Liver (tissue), 3 donors: ENCODE data around the gene DIPK1C.

Source experiments
- ATF3 ChIP-seq: IDR thresholded peaks from 2 replicates; pipeline ENCODE4 v1.6.1; 2016; ENCODE audit warnings: antibody characterized with exemption
- CTCF ChIP-seq: fragments of 150-350 bp; IDR thresholded peaks from 2 replicates; pipeline ENCODE4 v1.5.1; 2017; ENCODE audit warnings: improper control_type of control experiment, low read depth, low read length; ENCODE audit not compliant: missing input control
- EGR1 ChIP-seq, 2 donors: IDR thresholded peaks; 2 replicates each; pipeline ENCODE4 v1.6.1; 2016 to 2018; ENCODE audit warnings: antibody characterized with exemption in 2 of 2, low read depth in 2 of 2
- GABPA ChIP-seq, 2 donors: IDR thresholded peaks in 1 of 2; conservative IDR thresholded peaks in 1 of 2; 2 replicates each; pipeline ENCODE4 v1.6.1; 2016; ENCODE audit warnings: antibody characterized with exemption in 2 of 2, mild to moderate bottlenecking in 1 of 2, moderate library complexity in 1 of 2
- JUND ChIP-seq, 2 donors: IDR thresholded peaks; 2 replicates each; pipeline ENCODE4 v1.6.1; 2016; ENCODE audit warnings: antibody characterized with exemption in 2 of 2
- MAX ChIP-seq: IDR thresholded peaks from 2 replicates; pipeline ENCODE4 v1.6.1; 2016; ENCODE audit warnings: antibody characterized with exemption
- NR2F2 ChIP-seq: IDR thresholded peaks from 2 replicates; pipeline ENCODE4 v1.6.1; 2016; ENCODE audit warnings: antibody characterized with exemption
- RAD21 ChIP-seq, 2 donors: IDR thresholded peaks; 2 replicates each; pipeline ENCODE4 v1.6.1; 2016; ENCODE audit warnings: antibody characterized with exemption in 2 of 2, mild to moderate bottlenecking in 2 of 2
- REST ChIP-seq: IDR thresholded peaks from 2 replicates; pipeline ENCODE4 v1.6.1; 2016; ENCODE audit warnings: antibody characterized with exemption, mild to moderate bottlenecking
- TAF1 ChIP-seq: conservative IDR thresholded peaks from 2 replicates; pipeline ENCODE4 v1.6.1; 2016; ENCODE audit warnings: antibody characterized with exemption, mild to moderate bottlenecking
- YY1 ChIP-seq: IDR thresholded peaks from 2 replicates; pipeline ENCODE4 v1.6.1; 2016; ENCODE audit warnings: antibody characterized with exemption, mild to moderate bottlenecking
- donor health status: healthy.
- donor health status: healthy.

- TF ChIP-seq CTCF = no peak
- TF ChIP-seq NR2F2 = no peak
- TF ChIP-seq EGR1 (IDR thresholded peaks at IDR 0.05; ENCODE audit: low read depth in 2 of 2) = no peak
- TF ChIP-seq ATF3 = no peak
- no peak for TF ChIP-seq MAX
- TF ChIP-seq TAF1 = no peak
- no peak for TF ChIP-seq GABPA (IDR thresholded peaks at IDR 0.05 in 1 of 2, conservative IDR thresholded peaks at IDR 0.05 in 1 of 2)
- TF ChIP-seq REST = no peak
- no peak for TF ChIP-seq JUND (IDR thresholded peaks at IDR 0.05)
- TF ChIP-seq YY1 = no peak
- TF ChIP-seq RAD21 (IDR thresholded peaks at IDR 0.05) = no peak
Measured at GRCh38 chr18:74400813-74401212, 56.3 kb downstream of the DIPK1C start.
